HFF-Myc (cell line): ENCODE results near the gene RASAL2.
"Not testable (repeated sequence)": the region's sequence is repeated elsewhere in the genome, so short reads cannot be mapped to it uniquely, and the experiment has no call there.

Experiments used
- DNase-seq: peaks from one replicate; pipeline ENCODE4 v3.0.0-alpha.2; 2011; ENCODE audit warnings: low read depth; ENCODE audit errors: extremely low read depth
- H3K4me3 ChIP-seq: replicated peaks from 2 replicates; pipeline ENCODE4 v1.5.1; 2011; ENCODE audit warnings: low read depth, mild to moderate bottlenecking, control low read depth, low read length
- TF ChIP-seq, protein P1 (sequence below): IDR thresholded peaks from 2 replicates; pipeline ENCODE4 v1.5.1; 2012; ENCODE audit warnings: mild to moderate bottlenecking, low read depth, low read length, control low read depth; ENCODE audit errors: missing control alignments

RASAL2 gene

DNA sequence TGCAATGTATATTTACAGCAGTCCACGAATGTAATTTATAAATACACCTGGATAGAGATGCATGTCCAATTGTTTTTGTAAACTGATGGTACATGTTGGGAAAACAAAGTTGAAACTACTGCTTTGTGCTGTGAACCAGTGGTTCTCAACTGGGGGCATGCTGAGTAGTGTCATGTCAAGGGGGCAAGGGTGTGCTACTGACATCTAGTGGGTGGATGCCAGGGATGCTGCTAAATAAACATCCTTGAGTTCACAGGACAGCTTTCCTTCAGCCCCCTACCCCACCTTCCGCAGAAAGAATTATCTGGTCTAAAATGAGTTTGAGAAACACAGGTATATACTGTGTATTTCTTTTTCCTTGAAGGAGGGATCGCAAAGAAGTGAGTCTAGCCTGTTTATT, 95.9 kb downstream of the RASAL2 start:
- H3K4me3 ChIP-seq, result no peak overlapping the region
- TF ChIP-seq, protein P1, sequence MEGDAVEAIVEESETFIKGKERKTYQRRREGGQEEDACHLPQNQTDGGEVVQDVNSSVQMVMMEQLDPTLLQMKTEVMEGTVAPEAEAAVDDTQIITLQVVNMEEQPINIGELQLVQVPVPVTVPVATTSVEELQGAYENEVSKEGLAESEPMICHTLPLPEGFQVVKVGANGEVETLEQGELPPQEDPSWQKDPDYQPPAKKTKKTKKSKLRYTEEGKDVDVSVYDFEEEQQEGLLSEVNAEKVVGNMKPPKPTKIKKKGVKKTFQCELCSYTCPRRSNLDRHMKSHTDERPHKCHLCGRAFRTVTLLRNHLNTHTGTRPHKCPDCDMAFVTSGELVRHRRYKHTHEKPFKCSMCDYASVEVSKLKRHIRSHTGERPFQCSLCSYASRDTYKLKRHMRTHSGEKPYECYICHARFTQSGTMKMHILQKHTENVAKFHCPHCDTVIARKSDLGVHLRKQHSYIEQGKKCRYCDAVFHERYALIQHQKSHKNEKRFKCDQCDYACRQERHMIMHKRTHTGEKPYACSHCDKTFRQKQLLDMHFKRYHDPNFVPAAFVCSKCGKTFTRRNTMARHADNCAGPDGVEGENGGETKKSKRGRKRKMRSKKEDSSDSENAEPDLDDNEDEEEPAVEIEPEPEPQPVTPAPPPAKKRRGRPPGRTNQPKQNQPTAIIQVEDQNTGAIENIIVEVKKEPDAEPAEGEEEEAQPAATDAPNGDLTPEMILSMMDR, result peak; percentile 65
- peak; percentile 5 for DNase-seq

DNA sequence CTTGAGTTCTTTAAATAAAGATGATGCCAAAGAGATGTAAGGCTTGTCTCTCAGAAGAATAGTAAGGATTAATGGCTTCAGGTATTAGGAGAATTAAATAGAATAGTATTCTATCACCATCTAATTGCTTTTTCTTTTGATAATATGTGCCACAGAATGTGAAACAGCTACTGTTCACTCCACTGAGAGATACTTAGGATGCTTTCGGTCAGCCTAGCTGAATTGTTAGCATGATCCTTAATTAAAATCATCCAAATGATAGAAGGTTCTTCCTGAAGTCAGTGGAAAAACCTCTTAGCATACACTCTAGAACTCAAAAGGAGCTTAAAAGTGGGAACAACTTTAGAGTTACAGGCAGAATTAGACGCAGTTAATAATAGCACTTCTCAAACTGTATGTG, 97.0 kb downstream of the RASAL2 start:
- TF ChIP-seq, protein P1, result no peak

DNA sequence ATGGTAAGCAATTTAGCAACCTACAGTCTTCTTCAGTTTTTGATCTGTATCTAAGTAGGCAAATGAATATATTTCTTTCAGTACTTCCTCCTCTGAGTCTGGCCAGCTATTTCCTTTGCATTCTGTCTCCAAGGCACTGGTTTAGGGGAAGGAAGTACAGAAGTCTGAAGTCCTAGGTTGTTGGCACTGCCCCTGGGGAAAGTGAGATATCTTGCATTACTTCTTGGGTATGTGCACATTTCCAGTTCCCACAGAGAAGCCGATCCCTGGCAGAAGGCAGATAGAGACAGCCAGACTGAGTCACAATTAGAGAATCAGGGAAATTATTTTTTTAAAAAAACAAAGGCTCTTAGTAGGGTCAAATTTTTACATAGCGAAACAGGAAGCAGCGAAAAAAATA, 98.8 kb downstream of the RASAL2 start:
- DNase-seq, result peak; percentile 5
- H3K4me3 ChIP-seq, result no peak overlapping the region
- TF ChIP-seq, protein P1, result no peak

More for the DNA sequence above, 97.0 kb downstream of the RASAL2 start:
- H3K4me3 ChIP-seq, result no peak overlapping the region
- DNase-seq, result no peak

DNA sequence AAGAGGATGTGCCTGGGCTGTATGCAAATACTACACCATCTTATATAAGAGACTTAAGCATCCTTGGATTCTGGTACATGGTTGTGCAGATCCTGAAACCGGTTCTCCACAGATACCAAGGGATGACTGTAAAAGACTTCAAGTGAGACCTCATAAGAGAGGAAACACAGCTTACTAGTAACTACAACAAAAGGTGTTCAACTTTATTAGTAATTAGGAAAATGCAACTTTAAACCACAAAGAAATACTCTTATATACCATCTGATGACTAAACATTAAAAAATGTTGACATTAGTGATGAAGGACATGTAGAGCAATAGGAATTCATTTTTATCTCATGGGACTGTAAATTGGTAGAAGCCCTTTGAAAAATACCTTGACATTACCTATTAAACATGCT, 102.7 kb downstream of the RASAL2 start:
- TF ChIP-seq, protein P1, result no peak
- no peak overlapping the region for H3K4me3 ChIP-seq
- DNase-seq, result no peak

DNA sequence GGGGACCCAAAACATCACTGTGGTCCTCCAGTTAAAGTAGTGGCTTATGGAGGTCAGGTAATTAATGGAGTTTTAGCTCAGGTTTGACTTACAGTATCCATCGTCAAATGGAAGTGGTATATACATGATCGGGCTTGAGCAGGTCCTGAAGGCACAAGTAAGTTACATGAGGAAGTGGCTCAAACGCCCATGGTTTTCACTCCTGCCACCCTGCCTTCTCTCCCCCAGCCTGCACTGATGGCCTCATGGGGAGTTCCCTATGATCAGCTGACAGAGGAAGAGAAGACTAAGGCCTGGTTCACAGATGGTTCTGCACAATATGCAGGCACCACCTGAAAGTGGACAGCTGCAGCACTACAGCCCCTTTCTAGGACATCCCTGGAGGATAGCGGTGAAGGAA, 108.2 kb downstream of the RASAL2 start:
- DNase-seq, result not testable (repeated sequence)

DNA sequence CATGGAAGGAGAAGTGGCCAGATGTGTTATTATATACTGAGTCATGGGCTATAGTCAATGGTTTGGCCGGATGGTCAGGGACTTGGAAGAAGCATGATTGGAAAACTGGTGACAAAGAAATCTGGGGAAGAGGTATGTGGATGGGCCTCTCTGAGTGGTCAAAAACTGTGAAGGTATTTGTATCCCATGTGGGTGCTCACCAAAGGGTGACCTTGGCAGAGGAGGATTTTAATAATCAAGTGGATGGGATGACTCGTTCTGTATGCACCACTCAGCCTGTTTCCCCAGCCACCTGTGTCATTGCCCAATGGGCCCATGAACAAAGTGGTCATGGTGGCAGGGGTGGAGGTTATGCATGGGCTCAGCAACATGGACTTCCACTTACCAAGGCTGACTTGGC, 108.6 kb downstream of the RASAL2 start:
- not testable (repeated sequence) for DNase-seq, H3K4me3 ChIP-seq

More for the DNA sequence above, 108.2 kb downstream of the RASAL2 start:
- not testable (repeated sequence) for H3K4me3 ChIP-seq

DNA sequence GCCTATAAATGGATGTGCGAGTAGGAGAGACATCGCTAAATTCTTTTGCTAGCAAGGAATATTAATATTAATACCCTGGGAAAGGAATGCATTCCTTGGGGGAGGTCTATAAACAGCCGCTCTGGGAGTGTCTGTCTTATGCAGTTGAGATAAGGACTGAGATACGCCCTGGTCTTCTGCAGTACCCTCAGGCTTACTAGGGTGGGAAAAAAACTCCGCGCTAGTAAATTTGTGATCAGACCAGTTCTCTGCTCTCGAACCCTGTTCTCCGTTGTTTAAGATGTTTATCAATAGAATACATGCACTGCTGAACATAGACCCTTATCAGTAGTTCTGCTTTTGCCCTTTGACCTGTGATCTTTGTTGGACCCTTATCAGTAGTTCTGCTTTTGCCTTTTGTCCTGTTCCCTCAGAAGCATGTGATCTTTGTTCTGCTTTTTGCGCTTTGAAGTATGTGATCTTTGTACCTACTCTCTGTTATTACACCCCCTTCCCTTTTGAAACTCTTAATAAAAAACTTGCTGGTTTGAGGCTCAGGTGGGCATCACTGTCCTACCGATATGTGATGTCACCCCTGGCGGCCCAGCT, 114.5 kb downstream of the RASAL2 start:
- not testable (repeated sequence) for DNase-seq, H3K4me3 ChIP-seq

DNA sequence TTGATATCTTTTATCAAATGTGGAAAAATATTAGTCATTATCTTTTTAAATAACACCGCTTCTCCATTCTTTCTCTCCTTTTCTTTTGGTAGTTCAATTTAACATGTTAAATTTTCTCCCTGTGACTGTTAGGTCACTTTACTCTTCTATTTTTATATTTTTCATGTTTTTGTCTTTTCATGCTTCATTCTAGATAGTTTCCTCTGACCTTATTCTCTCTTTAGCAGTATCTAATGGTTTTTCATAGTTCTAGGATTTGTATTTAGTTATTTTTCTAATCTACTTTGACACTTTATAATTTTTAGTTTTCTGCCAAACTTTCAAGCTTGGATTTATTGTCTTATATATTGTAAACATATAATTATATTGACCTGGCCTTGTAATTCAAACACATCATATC, 116.0 kb downstream of the RASAL2 start:
- H3K4me3 ChIP-seq, result no peak overlapping the region
- TF ChIP-seq, protein P1, result no peak
- no peak for DNase-seq
